Right ventricle myocardium inferior (tissue), 1 donor: Measurements from ENCODE around the gene TRIM60. TPM values are rescaled to one million over a fixed set of nuclear protein-coding genes. Genes with fewer than 3 reads are reported as not detected.
"Not testable (repeated sequence)": the region's sequence is repeated elsewhere in the genome, so short reads cannot be mapped to it uniquely, and the experiment has no call there.

Source experiments
- ATAC-seq: fragments of 200-7000 bp; cut with Tn5 transposase; one replicate; pipeline ENCODE4 v1.9.1; 2020; ENCODE audit warnings: mild to moderate bottlenecking, moderate library complexity
- DNase-seq: peaks from one replicate; pipeline ENCODE4 v3.0.0; 2021; ENCODE audit errors: missing footprints
- intact Hi-C: fragments of 100-400 bp; cut with DNase I; formaldehyde crosslinking; loops from one replicate; pipeline ENCODE4 v1.11.0; 2022
- long read RNA-seq: library from polyadenylated mRNA; unstranded; transcript quantifications from one replicate; pipeline ENCODE4 v2.0.0, GENCODE V29; 2021
- total RNA-seq: library from RNA; stranded (reverse); fragmentation: NEBNext Ultra II Directional; extraction: Animal tissue kit (Norgen Biotek cat#: 25700); gene quantifications from one replicate; pipeline ENCODE4 v1.2.1, GENCODE V29; 2021
- donor health status: DM: no; HTN: yes; CAD: no; lungs with severe emphysema.

TRIM60 gene
- not detected for total RNA-seq
- long read RNA-seq = 0 reads

DNA sequence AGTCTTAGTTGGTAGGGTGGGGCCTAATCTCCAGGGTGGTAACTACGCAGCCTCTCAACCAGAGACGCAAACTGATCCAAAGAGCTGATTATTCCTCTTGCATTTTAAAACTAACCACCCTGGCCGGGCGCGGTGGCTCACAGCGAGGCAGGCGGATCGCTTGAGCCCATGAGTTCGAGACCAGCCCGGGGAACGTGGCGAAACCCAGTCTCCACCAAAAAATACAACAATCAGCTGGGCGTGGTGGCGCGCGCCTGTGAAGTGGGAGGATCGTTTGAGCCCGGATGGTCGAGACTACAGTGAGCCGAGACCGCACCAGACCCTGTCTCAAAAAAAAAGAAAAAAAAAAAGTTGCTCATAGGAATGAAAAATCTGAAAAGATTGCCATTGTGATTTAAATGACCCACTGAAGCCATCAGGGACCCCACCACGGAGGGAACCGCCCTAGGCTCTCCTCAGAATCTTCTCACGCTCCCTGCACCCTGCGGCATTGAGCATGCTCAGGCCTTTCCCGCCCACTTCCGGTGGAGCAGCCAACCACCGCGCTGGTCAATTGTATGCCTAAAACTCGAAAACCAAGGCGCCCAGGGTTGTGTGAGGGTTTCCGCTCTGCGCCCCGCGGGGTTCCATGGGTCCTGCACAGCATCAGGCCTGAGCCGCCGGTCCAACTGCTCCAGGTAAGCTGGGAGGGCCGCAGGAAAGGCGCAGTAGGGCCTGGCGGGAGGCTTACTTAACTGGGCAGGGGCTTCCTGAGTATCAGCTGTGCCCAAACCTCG is at the start of gene TRIM60:
Gene TRIM60 (plus strand): TSS at position 564 of the 776 bp plus-strand sequence. CDS start 8,074 bp downstream, outside the sequence.
- intact Hi-C loops = no loop called here
- ATAC-seq (no peak), DNase-seq (no peak)

DNA sequence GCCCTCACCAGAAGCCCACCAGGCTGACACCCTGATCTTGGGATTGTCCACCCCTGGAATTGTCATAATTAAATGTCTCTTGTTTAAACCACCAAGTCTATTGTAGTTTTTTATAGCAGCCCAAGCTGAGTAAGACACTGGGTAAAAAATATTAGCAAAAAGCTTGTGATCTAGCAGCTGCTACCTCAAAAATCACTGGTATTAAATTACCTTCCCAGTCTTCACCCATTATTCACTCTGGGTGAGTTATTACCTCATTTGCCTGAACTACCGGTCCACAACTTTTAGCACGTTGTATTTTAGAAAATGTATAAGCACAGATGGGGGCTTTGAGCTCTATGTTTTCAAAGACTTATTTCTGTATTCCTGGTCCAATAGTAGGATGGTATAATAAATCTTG is 42.3 kb upstream of the TRIM60 start:
- ATAC-seq = no peak
- intact Hi-C loops = no loop called here
- DNase-seq = no peak

DNA sequence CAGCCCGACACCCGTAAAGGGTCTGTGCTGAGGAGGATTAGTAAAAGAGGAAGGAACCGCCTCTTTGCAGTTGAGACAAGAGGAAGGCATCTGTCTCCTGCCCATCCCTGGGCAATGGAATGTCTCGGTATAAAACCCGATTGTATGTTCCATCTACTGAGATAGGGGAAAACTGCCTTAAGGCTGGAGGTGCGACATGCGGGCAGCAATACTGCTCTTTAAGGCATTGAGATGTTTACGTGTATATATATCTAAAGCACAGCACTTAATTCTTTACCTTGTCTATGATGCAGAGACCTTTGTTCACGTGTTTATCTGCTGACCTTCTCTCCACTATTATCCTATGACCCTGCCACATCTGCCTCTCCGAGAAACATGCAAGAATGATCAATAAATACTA is 41.0 kb upstream of the TRIM60 start:
- ATAC-seq, intact Hi-C loops, DNase-seq: not testable (repeated sequence)

DNA sequence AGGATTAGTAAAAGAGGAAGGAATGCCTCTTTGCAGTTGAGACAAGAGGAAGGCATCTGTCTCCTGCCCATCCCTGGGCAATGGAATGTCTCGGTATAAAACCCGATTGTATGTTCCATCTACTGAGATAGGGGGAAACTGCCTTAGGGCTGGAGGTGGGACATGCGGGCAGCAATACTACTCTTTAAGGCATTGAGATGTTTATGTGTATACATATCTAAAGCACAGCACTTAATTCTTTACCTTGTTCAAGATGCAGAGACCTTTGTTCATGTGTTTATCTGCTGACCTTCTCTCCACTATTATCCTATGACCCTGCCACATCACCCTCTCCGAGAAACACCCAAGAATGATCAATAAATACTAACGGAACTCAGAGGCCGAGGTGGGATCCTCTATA is 35.7 kb upstream of the TRIM60 start:
- DNase-seq, intact Hi-C loops, ATAC-seq: not testable (repeated sequence)

DNA sequence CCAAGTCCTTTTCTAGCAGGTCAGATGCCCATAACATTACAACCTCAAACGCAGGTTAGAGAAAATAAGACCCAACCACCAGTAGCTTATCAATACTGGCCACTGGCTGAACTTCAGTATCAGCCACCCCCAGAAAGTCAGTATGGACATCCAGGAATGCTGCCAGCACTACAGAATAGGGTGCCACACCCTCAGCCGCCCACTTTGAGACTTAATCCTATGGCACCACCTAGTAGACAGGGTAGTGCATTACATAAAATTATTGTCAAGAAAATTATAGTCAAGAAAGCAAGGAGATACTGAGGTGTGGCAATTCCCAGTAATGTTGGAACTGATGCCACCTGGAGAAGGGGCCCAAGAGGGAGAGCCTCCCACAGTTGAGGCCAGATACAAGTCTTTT is 34.5 kb upstream of the TRIM60 start:
- DNase-seq (no peak), ATAC-seq (no peak)
- intact Hi-C loops = no loop called here

DNA sequence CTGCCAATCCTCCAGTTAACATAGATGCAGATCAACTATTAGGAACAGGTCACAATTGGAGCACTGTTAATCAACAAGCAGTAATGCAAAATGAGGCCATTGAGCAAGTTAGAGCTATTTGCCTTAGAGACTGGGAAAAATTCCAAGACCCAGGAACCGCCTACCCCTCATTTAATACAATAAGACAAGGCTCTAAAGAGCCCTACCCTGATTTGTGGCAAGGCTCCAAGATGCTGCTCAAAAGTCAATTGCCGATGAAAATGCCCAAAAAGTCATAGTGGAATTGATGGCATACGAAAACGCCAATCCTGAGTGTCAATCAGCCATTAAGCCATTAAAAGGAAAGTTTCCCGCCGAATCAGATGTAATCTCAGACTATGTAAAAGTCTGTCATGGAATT is 33.9 kb upstream of the TRIM60 start:
- intact Hi-C loops = no loop called here
- no peak for ATAC-seq
- no peak for DNase-seq

DNA sequence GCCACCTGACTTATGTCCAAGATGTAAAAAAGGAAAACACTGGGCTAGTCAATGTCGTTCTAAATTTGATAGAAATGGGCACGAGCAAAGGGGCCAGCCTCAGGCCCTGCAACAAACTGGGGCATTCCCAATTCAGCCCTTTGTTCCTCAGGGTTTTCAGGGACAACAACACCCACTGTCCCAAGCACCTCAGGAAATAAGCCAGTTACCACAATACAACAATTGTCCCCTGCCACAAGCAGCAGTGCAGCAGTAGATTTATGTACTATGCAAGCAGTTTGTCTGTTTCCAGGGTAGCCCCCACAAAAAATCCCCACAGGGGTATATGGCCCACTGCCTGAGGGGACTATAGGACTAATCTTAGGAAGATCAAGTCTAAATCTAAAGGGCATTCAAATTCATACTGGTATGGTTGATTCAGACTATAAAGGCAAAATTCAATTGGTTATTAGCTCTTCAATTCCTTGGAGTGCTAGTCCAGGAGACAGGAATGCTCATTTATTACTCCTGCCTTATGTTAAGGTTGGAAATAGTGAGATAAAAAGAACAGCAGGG is 33.2 kb upstream of the TRIM60 start:
- DNase-seq, intact Hi-C loops, ATAC-seq: not testable (repeated sequence)

DNA sequence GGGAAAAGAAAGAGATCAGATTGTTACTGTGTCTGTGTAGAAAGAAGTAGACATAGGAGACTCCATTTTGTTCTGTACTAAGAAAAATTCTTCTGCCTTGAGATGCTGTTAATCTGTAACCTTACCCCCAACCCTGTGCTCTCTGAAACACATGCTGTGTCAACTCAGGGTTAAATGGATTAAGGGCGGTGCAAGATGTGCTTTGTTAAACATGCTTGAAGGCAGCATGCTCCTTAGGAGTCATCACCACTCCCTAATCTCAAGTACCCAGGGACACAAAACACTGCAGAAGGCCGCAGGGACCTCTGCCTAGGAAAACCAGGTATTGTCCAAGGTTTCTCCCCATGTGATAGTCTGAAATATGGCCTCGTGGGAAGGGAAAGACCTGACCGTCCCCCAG is 29.8 kb upstream of the TRIM60 start:
- ATAC-seq, intact Hi-C loops, DNase-seq: not testable (repeated sequence)

DNA sequence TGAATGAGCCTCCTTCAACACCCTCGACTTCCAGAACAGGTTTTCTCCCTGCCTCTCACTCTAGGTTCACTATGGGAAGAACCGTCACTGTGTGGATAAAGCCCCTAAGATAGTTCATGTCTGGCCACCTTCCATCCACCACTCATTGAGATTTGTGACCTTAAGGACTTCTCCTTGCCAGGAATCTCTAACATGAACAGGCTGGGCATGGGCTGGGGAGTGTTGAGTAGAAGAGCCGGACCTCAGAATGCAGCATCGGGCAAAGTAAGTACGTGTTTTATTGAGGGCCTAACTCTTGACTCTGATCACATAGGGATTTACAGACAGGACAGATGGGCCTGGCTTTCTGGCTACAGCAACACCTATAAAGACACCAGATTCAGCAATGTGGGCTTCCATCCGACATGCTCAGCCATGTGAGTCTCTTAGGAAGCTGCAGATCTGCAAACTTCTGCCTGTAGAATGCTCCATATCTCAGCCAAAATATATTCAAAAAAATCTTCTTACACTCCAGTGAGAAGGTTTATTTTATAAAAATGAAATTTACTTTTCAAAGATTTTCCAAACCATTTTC is 26.4 kb upstream of the TRIM60 start:
- intact Hi-C loops = no loop called here
- DNase-seq = no peak
- no peak for ATAC-seq

DNA sequence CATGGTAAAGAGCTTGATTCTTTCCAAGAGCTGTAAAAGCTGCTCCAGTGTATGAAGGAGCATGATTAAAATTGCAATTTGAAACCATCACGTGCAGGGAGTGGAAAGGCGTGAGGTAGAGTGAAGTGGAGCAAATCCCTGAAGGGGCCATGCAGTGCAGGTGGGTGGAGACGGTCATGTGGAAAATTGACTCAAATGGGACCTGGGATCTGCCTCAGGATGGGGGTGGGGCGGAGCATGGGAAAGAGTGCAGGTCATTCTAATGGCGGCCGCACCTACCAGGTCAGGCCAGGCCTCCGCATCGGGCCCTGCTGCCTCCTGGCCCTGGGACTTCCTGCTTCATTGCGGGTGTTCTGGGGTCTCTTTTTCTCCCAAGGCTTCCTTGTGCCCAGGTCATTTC is 25.3 kb upstream of the TRIM60 start:
- DNase-seq (no peak), ATAC-seq (no peak)

DNA sequence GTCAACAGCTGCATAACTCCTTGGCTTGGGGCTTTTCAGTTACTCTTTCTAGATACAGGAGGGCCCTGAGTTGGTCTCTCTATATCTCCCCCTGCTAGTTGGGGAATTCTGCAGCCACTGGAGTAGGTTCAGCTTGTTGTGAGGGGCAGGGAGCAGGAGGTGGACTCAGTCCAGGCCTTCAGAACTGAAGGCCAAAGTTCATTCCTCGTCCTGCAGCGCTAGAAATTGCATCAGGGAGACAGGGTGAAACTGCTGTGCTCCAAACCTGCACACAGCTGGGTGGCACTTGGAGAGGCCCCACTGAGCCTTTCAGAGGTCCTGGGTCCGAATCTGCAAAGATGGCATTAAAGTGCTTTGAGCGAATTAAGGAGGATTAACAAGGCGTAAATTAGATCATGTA is 24.9 kb upstream of the TRIM60 start:
- DNase-seq (no peak), ATAC-seq (no peak)
- intact Hi-C loops = no loop called here

More for the DNA sequence above, 25.3 kb upstream of the TRIM60 start:
- intact Hi-C loops = no loop called here

DNA sequence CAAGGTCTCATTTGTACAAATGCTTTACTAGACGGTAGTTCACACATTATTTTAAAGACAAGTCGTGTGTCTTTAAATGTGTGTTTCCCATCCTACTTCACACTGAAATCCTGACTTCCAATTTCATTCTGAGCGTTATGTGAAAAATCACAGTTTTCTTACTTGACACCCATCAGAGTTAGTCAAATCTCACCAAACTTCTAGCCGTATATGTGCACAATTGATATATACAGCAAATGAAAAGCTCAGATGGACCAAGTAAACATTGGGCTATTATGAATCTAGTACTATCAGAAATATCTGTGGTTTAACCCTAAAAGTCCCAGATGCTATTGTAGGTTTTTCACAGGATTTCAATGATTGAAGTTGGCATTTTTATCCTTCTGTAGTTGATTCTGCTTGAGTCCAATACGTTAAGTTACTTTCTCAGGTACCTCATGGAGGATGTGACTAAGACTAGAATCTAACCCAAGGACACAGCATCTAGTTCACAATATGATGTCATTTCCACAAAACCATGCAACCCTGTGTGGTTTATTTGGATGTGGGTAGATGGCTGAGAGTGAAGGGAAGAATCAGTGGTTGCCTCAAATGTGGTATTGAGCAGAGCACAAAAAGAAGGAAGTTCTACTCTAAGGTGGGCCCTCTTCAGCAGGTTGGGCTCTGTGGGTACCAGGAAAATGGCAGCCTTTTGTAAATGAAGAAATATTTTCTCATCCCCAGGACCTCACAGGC is 22.1 kb upstream of the TRIM60 start:
- ATAC-seq (no peak), DNase-seq (no peak)
- intact Hi-C loops = no loop called here

DNA sequence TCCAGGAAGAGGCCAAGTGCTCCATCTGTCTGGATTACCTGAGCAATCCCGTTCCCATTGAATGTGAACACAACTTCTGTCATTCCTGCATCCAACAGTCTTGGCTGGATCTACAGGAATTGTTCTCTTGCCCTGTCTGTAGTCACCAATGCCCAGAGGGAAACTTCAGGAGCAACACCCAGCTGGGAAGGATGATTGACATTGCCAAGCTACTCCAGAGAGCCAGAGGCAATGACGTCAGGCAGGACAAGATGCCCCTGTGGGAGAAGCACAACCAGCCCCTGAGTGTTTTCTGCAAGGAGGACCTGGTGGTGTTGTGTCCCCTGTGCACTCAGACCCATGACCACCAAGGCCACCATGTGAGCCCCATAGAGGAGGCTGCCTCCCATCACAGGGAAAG is 21.3 kb upstream of the TRIM60 start:
- ATAC-seq (no peak), DNase-seq (no peak)
- intact Hi-C loops = no loop called here

DNA sequence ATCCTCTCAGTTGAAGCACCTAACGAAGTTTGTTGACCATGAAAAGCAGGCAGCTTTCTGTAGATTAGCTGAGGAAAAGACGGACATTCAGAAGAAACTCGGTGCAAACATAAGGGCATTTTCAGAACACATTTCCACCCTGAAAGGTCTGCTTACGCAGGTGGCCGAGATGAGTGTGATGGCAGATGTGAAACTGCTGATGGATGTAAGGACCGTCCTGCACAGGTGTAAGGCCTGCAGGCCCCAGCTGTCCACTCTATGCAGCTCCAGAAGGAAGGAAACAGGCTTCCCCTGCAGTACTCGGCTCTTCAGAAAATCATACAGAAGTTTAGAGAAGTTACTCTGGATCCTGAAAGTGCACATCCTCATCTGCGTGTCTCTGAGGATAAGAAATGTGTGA is 20.8 kb upstream of the TRIM60 start:
- ATAC-seq = no peak
- intact Hi-C loops = no loop called here

DNA sequence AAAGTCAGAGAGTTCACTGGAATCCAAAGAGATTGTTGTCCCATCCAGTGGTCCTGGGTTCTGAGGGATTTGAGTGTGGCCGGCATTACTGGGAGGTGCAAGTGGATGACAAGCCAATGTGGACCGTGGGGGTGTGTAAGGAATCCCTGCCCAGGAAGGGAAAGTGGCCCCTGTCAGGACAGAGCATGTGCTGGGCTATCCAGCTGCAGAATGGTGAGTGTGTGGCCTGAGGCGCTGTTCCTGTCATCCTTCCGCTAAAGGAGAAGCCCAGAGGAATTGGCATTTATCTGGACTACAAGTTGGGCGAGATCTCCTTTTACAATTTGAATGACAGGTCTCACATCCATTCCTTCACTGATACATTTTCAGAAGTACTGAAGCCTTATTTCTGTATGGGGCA is 20.4 kb upstream of the TRIM60 start:
- DNase-seq = no peak
- intact Hi-C loops = no loop called here
- no peak for ATAC-seq

More for the DNA sequence above, 20.8 kb upstream of the TRIM60 start:
- no peak for DNase-seq

DNA sequence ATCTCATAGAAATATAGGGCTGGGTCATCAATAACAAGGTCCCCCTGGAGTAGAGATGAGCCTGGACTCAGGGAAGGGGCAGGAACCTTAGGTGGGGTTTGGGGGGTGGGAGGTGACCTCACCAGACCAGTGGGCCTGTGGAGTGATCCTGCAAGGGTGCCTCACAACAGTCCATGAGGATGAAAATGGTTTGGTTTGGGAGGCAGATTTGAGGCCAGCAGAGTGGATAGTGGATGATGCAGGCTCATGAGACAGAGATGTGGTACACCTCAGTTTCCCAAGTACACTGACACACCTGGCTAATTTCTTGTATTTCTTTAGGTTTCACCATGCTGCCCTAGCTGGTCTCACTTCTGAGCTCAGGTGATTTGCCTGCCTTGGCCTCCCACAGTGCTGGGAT is 18.1 kb upstream of the TRIM60 start:
- intact Hi-C loops = no loop called here
- ATAC-seq (no peak), DNase-seq (no peak)

DNA sequence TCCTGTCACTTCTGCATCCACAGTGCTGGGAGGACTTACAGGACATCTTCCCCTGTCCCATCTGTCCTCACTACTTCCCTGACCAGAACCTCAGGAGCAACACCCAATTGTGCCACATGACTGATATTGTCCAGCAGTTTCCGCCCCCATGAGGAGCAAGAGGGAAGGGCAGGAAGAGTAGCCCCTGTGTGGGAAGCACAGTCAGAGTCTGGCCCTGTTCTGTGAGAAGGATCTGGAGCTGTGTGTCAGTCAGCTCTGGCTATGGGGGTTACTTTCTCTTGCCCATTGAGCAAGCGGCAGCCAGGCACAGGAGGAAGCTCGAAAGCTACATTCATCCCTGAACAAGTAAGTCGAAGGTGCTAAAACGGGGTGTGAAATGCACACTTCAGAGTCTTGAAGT is 14.8 kb upstream of the TRIM60 start:
- ATAC-seq = no peak
- no peak for DNase-seq
- intact Hi-C loops = no loop called here

DNA sequence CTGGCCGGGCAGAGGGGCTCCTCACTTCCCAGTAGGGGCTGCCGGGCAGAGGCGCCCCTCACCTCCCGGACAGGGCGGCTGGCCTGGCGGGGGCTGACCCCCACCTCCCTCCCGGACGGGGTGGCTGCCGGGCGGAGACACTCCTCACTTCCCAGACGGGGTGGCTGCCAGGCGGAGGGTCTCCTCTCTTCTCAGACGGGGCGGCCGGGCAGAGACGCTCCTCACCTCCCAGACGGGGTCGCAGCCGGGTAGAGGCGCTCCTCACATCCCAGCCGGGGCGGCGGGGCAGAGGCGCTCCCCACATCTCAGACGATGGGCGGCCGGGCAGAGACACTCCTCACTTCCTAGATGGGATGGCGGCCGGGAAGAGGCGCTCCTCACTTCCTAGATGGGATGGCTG is 11.8 kb upstream of the TRIM60 start:
- DNase-seq, ATAC-seq, intact Hi-C loops: not testable (repeated sequence)

DNA sequence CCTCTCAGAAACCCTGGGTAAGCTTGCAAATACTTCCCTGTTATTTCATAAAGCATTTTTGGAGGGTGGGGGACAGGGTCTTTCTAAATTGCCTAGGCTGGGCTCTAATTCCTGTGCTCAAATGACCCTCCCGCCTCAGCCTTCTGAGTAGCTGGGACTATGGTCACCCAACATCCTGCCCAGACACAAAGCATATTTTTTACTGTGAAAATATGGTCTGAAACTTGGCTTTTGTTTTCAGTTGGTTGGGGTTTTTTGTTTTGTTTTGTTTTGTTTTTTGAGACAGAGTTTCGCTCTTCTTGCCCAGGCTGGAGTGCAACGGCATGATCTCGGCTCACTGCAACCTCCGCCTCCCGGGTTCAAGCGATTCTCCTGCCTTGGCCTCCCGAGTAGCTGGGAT is 6.0 kb upstream of the TRIM60 start:
- DNase-seq, intact Hi-C loops, ATAC-seq: not testable (repeated sequence)
